MM.1S (cell line): Measurements from ENCODE around the gene OPRD1.

ENCODE experiments used
- DNase-seq: peaks from one replicate; pipeline ENCODE4 v3.0.0-alpha.2; 2015
- H2AFZ ChIP-seq: fragments of 300-600 bp; sonication (generic); 2 replicates; pipeline ENCODE4 v1.6.0; 2016; ENCODE audit warnings: antibody characterized with exemption, low read length
- H3F3A ChIP-seq: fragments of 300-600 bp; sonication (generic); 2 replicates; pipeline ENCODE4 v1.6.1; 2016; ENCODE audit warnings: mild to moderate bottlenecking, antibody characterized with exemption, low read length, moderate library complexity, mixed read lengths; ENCODE audit not compliant: insufficient read depth
- H3K27ac ChIP-seq: fragments of 300-600 bp; sonication (generic); 2 replicates; pipeline ENCODE4 v1.5.1; 2016; ENCODE audit warnings: mild to moderate bottlenecking, low read length
- H3K27me3 ChIP-seq: fragments of 300-600 bp; sonication (generic); replicated peaks from 2 replicates; pipeline ENCODE4 v1.6.0; 2016; ENCODE audit warnings: low read length; ENCODE audit not compliant: insufficient read depth
- H3K36me3 ChIP-seq: fragments of 300-600 bp; sonication (generic); replicated peaks from 2 replicates; pipeline ENCODE4 v1.6.1; 2016; ENCODE audit warnings: mild to moderate bottlenecking, low read length, mixed read lengths; ENCODE audit not compliant: insufficient read depth
- H3K4me1 ChIP-seq: fragments of 300-600 bp; sonication (generic); 2 replicates; pipeline ENCODE4 v1.6.1; 2016; ENCODE audit warnings: low read length, mixed read lengths
- H3K4me2 ChIP-seq: fragments of 300-600 bp; sonication (generic); 2 replicates; pipeline ENCODE4 v1.6.0; 2016; ENCODE audit warnings: low read depth, low read length
- H3K4me3 ChIP-seq: fragments of 300-600 bp; sonication (generic); 2 replicates; pipeline ENCODE4 v1.5.1; 2016; ENCODE audit warnings: low read length, mixed read lengths
- H3K79me2 ChIP-seq: fragments of 300-600 bp; sonication (generic); 2 replicates; pipeline ENCODE4 v1.6.1; 2016; ENCODE audit warnings: mixed run types, low read length, mixed read lengths
- H3K9ac ChIP-seq: fragments of 300-600 bp; sonication (generic); 2 replicates; pipeline ENCODE4 v1.6.1; 2016; ENCODE audit warnings: low read length, mixed read lengths
- H3K9me2 ChIP-seq: fragments of 300-600 bp; sonication (generic); replicated peaks from 2 replicates; pipeline ENCODE4 v1.6.1; 2016; ENCODE audit warnings: mild to moderate bottlenecking, low read length, mixed read lengths; ENCODE audit not compliant: insufficient read depth
- H3K9me3 ChIP-seq: fragments of 300-600 bp; sonication (generic); replicated peaks from 2 replicates; pipeline ENCODE4 v1.6.1; 2016; ENCODE audit warnings: mild to moderate bottlenecking, low read length, mixed read lengths; ENCODE audit not compliant: insufficient read depth
- H4K20me1 ChIP-seq: fragments of 300-600 bp; sonication (generic); 2 replicates; pipeline ENCODE4 v1.6.1; 2016; ENCODE audit warnings: mild to moderate bottlenecking, low read length, moderate library complexity, mixed read lengths; ENCODE audit not compliant: insufficient read depth
- CTCF ChIP-seq: fragments of 300-600 bp; sonication (generic); IDR thresholded peaks from 2 replicates; pipeline ENCODE4 v1.5.1; 2016; ENCODE audit warnings: antibody characterized with exemption, low read length, mixed read lengths
- EZH2 ChIP-seq: fragments of 300-600 bp; sonication (generic); optimal IDR thresholded peaks from 2 replicates; pipeline ENCODE3; 2017; ENCODE audit warnings: low read depth, mild to moderate bottlenecking, antibody characterized with exemption, low read length, mixed read lengths
- EZH2phosphoT487 ChIP-seq: fragments of 300-600 bp; sonication (generic); IDR thresholded peaks from 2 replicates; pipeline ENCODE4 v1.6.1; 2018; ENCODE audit warnings: antibody characterized with exemption, low read length

The OPRD1 gene

GRCh38 chr1:28886731-28887418 is 74.9 kb downstream of the OPRD1 start:
- Histone ChIP-seq H3K36me3 (no peaks in the 10 kb centered on the region), H3K4me2 (peak overlapping the region; percentile 95), H3K9ac (peak overlapping the region; percentile 97), H3K4me3 (peak overlapping the region; percentile 99), H3K9me3 (no peaks in the 10 kb centered on the region), H3F3A (peaks cover 4% of the 10 kb centered on the region), H3K4me1 (peaks cover 28% of the 10 kb centered on the region), H3K27ac (peak overlapping the region; percentile 28; the same call in 1 of the 2 replicates), H2AFZ (peak overlapping the region; percentile 96), H3K9me2 (no peaks in the 10 kb centered on the region), H4K20me1 (no peaks in the 10 kb centered on the region), H3K79me2 (peaks cover 36% of the 10 kb centered on the region), H3K27me3 (no peaks in the 10 kb centered on the region)
- DNase-seq: peak; percentile 93
- TF ChIP-seq EZH2phosphoT487: no peak
- no peak for TF ChIP-seq CTCF
- no peak for TF ChIP-seq EZH2

- DNase-seq: peak; percentile 20
- Histone ChIP-seq H3K9ac (peak overlapping the region; percentile 97), H3K4me1 (peaks cover 27% of the 10 kb centered on the region), H3K4me2 (peak overlapping the region; percentile 95), H3K4me3 (peak overlapping the region; percentile 99), H3F3A (peaks cover 2% of the 10 kb centered on the region), H4K20me1 (no peaks in the 10 kb centered on the region), H3K79me2 (peaks cover 36% of the 10 kb centered on the region), H3K9me2 (no peaks in the 10 kb centered on the region), H3K27ac (peak overlapping the region; percentile 11; the same call in 1 of the 2 replicates), H3K9me3 (no peaks in the 10 kb centered on the region), H2AFZ (peak overlapping the region; percentile 96), H3K27me3 (no peaks in the 10 kb centered on the region), H3K36me3 (no peaks in the 10 kb centered on the region)
- no peak for TF ChIP-seq EZH2phosphoT487
- TF ChIP-seq CTCF: no peak
- no peak for TF ChIP-seq EZH2
Observed at GRCh38 chr1:28887419-28887834, 75.5 kb downstream of the OPRD1 start.

- peaks cover 27% of the 10 kb centered on the region for H3K4me1 ChIP-seq
- peak overlapping the region; percentile 99 for H3K4me3 ChIP-seq
- H3K9me3 ChIP-seq: no peaks in the 10 kb centered on the region
- TF ChIP-seq EZH2phosphoT487: no peak
- TF ChIP-seq CTCF: no peak
- H4K20me1 ChIP-seq: no peaks in the 10 kb centered on the region
- peaks cover 36% of the 10 kb centered on the region for H3K79me2 ChIP-seq
- peak overlapping the region; percentile 97 for H3K9ac ChIP-seq
- no peaks in the 10 kb centered on the region for H3K36me3 ChIP-seq
- no peak overlapping the region for H3K27ac ChIP-seq
- H3K4me2 ChIP-seq: peak overlapping the region; percentile 95
- H3K27me3 ChIP-seq: no peaks in the 10 kb centered on the region
- H3F3A ChIP-seq: no peaks in the 10 kb centered on the region; the same call in 1 of the 2 replicates
- peak overlapping the region; percentile 96 for H2AFZ ChIP-seq
- no peaks in the 10 kb centered on the region for H3K9me2 ChIP-seq
- no peak for DNase-seq
Observed at GRCh38 chr1:28887835-28888682, 76.1 kb downstream of the OPRD1 start.
